CD4-positive, alpha-beta T cell treated with Interleukin-15 for 1 hour (primary cell): ENCODE data around the gene TMEM61.

Source experiments
- DNase-seq: peaks from one replicate; pipeline ENCODE4 v3.0.0-alpha.2; 2020

Gene TMEM61

DNA sequence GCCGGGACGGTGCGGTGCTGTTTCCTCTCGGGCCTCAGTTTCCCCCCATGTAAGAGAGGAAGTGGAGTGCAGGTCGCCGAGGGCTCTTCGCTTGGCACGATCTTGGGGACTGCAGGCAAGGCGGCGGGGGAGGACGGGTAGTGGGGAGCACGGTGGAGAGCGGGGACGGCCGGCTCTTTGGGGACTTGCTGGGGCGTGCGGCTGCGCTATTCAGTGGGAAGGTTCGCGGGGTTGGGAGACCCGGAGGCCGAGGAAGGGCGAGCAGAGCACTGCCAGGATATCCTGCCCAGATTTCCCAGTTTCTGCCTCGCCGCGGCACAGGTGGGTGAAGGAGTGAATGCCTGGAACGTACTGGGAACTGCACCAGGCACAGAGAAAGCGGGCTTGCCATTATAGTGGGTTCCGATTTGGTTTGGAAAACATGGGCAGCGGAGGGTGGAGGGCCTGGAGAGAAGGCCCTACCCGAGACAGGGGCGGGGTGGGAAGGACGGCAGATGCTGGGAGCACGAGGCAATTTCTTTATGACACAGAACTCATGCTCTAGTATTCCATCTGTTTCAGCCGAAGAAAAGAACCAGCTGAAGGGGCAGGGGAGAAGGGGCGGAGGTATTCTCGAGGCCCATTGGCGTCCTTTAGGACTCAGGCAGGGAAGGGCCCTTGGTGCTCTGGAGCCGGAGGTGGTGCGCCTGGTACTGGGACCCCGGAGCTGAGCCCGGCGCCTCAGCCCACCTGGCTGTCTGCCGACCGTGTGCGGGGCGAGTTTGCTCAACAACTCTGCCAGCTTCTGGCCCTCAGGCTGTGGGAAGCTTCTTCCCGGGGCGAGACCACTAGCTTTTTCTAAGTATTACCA is 59.9 kb downstream of the TMEM61 start:
- no peak for DNase-seq

DNA sequence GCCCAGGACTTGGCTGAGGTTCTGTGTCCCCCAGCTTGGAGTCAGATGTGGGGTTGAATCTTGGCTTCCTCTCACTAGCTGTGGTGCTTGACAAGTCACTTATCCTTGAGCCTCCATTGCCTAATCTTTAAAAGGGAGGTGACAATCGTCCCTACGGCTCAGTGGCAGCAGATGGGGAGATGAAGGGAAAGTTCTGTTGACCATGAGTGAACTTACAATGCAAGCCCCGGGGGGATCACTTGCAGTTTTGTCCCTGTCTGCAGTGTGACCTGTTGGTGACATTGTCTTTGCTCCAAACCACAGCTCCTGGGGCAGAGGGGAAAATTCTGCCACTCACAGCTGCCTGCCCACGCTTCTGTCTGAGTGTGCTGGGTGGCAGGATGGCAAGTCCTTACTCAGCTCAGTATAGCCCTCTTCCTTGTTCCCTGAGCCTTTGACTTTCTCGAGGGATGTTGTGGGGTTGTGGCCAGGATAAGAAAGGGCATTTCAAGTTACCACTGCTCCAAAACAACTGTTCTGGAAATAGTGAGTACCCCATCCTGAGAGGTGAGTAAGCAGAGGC is 60.6 kb downstream of the TMEM61 start:
- no peak for DNase-seq

DNA sequence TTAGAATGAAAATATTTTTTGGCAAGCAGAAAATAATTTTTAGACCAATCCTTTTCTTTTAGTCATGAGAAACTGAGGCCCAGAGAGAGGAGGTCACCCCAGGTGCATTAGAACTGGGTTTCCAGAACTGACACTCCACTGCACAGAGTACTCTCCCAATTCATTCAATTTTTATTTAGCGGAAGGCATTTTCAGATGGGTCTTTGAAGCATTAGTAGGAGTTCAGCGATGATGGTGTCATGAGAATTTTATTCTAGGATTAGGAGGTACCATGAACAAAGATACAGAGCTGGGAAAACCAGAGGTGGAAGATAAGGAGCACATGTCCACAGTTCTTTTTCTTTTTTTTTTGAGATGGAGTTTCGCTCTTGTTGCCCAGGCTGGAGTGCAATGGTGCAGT is 61.2 kb downstream of the TMEM61 start:
- no peak for DNase-seq
